ENCODE measurements around the gene FBXW7. TPM values are rescaled to one million over a fixed set of nuclear protein-coding genes. Genes with fewer than 3 reads are reported as not detected.

Gene FBXW7
- total and polyA plus RNA-seq, 7 donors = 3.7 to 122 (median 74.9) TPM

DNA sequence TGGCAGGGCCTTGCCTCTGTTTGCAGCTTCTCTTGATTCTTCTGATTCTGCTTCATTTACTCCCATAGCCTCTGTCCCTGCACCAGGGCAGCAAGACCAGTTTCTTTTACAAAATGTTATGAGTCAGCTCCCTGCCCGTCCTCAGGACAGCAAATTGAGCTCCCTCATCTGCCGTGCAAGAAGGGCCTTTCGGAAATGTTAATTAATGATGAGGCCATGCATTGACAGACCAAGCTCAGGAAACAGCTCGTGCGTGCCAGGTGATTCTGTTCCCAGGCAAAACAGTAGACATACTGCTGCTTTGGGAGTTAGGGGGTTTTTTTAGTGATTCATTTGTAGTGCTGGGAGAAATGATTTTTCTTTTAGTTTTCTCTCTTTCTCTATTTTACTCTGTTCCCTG lies 231.7 kb downstream of the FBXW7 start:
- H3K27ac ChIP-seq = no peak overlapping the region
- 86 to 87% methylated on average over 5 of the region's 5 CpGs for WGBS, 2 donors
- no peak for DNase-seq
- H3K4me1 ChIP-seq = no peaks in the 10 kb centered on the region
- intact Hi-C loops (cut with DNase I) = no loop called here
- no peak overlapping the region for H3K4me3 ChIP-seq
- H3K9me3 ChIP-seq = no peaks in the 10 kb centered on the region
- no peak for TF ChIP-seq POLR2A (IDR thresholded peaks at IDR 0.05)
- TF ChIP-seq POLR2AphosphoS5 (IDR thresholded peaks at IDR 0.05) = no peak
- TF ChIP-seq, protein P1, sequence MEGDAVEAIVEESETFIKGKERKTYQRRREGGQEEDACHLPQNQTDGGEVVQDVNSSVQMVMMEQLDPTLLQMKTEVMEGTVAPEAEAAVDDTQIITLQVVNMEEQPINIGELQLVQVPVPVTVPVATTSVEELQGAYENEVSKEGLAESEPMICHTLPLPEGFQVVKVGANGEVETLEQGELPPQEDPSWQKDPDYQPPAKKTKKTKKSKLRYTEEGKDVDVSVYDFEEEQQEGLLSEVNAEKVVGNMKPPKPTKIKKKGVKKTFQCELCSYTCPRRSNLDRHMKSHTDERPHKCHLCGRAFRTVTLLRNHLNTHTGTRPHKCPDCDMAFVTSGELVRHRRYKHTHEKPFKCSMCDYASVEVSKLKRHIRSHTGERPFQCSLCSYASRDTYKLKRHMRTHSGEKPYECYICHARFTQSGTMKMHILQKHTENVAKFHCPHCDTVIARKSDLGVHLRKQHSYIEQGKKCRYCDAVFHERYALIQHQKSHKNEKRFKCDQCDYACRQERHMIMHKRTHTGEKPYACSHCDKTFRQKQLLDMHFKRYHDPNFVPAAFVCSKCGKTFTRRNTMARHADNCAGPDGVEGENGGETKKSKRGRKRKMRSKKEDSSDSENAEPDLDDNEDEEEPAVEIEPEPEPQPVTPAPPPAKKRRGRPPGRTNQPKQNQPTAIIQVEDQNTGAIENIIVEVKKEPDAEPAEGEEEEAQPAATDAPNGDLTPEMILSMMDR (IDR thresholded peaks at IDR 0.05) = no peak
- no peak for TF ChIP-seq EP300 (IDR thresholded peaks at IDR 0.05)
- H3K27me3 ChIP-seq = no peaks in the 10 kb centered on the region
- no peaks in the 10 kb centered on the region for H3K36me3 ChIP-seq

DNA sequence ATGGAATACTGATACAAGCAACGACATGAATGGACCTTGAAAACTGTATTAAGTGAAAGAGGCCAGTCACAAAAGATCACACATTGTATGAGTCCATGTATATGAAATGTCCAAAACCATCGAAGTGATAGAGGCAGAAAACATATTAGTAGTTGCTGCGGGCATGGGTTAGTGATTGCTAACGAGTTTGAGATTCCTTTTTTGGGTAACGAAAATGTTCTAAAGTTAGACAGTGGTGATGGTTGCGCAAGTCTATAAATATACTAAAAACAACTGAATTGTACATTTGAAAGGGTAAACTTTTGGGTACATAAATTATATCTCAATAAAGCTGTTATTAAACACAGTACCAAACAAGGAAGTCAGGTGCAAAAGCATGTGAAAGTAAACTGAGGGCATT lies 234.5 kb downstream of the FBXW7 start:
- H3K4me1 ChIP-seq = no peaks in the 10 kb centered on the region
- H3K4me3 ChIP-seq = no peak overlapping the region
- H3K27ac ChIP-seq = no peak overlapping the region
- H3K27me3 ChIP-seq = no peaks in the 10 kb centered on the region
- TF ChIP-seq EP300 (IDR thresholded peaks at IDR 0.05) (no peak), POLR2AphosphoS5 (IDR thresholded peaks at IDR 0.05) (no peak), POLR2A (IDR thresholded peaks at IDR 0.05) (no peak)
- TF ChIP-seq, protein P1 (IDR thresholded peaks at IDR 0.05) = no peak
- WGBS, 2 donors = 84 to 88% methylated on average over 6 of the region's 6 CpGs
- no peak for DNase-seq
- intact Hi-C loops (cut with DNase I) = no loop called here
- no peaks in the 10 kb centered on the region for H3K9me3 ChIP-seq
- H3K36me3 ChIP-seq = no peaks in the 10 kb centered on the region

DNA sequence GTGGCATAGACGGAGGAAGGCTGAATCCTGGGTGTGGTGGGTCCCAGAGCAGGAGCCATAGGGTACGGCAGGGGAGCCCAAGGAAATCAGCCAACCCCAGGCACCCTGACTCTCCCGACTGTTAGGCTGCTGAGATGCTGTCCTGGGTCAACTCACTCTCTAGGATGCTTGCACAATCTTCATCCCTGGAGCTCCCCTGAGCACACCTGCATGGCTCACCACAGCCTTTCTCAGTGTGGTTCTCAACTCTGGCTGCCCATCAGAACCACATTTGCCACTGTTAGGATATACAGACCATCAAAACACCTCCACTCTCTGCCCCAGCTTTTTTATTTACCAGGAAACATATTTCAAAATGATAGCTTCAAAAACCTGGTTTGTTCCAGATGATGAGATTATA lies 236.3 kb downstream of the FBXW7 start:
- H3K9me3 ChIP-seq = no peaks in the 10 kb centered on the region
- no peaks in the 10 kb centered on the region for H3K36me3 ChIP-seq
- no peak for DNase-seq
- intact Hi-C loops (cut with DNase I) = no loop called here
- TF ChIP-seq, protein P1 (IDR thresholded peaks at IDR 0.05) = no peak
- TF ChIP-seq EP300 (IDR thresholded peaks at IDR 0.05) (no peak), POLR2A (IDR thresholded peaks at IDR 0.05) (no peak)
- H3K4me3 ChIP-seq = no peak overlapping the region
- no peak overlapping the region for H3K27ac ChIP-seq
- no peaks in the 10 kb centered on the region for H3K4me1 ChIP-seq
- 90 to 94% methylated on average over 3 of the region's 3 CpGs for WGBS, 2 donors
- H3K27me3 ChIP-seq = no peaks in the 10 kb centered on the region

DNA sequence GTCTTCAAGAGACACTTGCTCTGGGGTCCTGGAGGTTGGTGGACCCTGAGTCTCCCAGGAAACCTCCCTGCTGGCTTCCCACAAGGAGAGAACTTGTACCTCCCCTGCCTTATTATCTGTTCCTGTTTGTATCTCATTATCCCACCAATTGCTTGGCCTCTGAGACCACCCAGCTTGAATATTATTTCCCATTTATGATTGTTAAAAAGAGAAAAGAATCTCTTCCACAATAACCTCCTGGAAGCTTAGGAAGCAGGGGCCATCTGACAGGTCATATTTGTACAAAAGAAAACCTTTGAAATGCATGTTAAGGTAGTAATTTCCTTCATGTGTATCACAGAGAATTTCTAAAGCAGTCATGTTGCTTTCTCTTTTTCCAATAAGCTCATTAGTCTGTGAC lies 239.5 kb downstream of the FBXW7 start:
- no peaks in the 10 kb centered on the region for H3K36me3 ChIP-seq
- intact Hi-C loops (cut with DNase I) = no loop called here
- H3K4me3 ChIP-seq = no peak overlapping the region
- H3K27me3 ChIP-seq = no peaks in the 10 kb centered on the region
- TF ChIP-seq, protein P1 (IDR thresholded peaks at IDR 0.05) = no peak
- TF ChIP-seq POLR2A (IDR thresholded peaks at IDR 0.05) = no peak
- no peak for TF ChIP-seq EP300 (IDR thresholded peaks at IDR 0.05)
- TF ChIP-seq POLR2AphosphoS5 (IDR thresholded peaks at IDR 0.05) = no peak
- H3K27ac ChIP-seq = no peak overlapping the region
- no peaks in the 10 kb centered on the region for H3K4me1 ChIP-seq
- no peak for DNase-seq
- H3K9me3 ChIP-seq = no peaks in the 10 kb centered on the region

DNA sequence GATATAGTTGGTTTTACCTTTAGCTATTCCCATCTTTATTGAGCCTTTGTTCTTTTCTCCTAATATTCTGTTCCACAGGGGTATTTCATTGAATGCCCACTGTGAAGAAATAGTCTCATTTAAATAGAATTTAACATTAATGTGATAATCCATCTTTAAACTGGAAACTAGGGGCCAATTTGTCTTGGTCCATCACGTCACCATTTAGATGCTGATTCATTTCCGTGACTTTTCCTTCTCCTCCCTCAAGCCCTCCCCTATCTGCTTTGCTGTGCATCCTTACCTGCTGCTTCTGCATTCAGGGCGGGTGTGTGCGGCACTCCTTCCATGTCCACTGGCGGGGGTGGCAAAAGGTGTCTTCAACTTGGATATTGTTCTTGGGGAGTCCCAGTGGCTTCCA lies 241.1 kb downstream of the FBXW7 start:
- intact Hi-C loops (cut with DNase I) = no loop called here
- WGBS, 2 donors = 96% methylated on average over 5 of the region's 5 CpGs
- no peak for DNase-seq
- H3K36me3 ChIP-seq = no peaks in the 10 kb centered on the region
- no peaks in the 10 kb centered on the region for H3K4me1 ChIP-seq
- H3K27ac ChIP-seq = no peak overlapping the region
- no peaks in the 10 kb centered on the region for H3K9me3 ChIP-seq
- no peaks in the 10 kb centered on the region for H3K27me3 ChIP-seq
- no peak overlapping the region for H3K4me3 ChIP-seq
- no peak for TF ChIP-seq EP300 (IDR thresholded peaks at IDR 0.05)
- TF ChIP-seq, protein P1 (IDR thresholded peaks at IDR 0.05) = no peak
- TF ChIP-seq POLR2A (IDR thresholded peaks at IDR 0.05) = no peak
- TF ChIP-seq POLR2AphosphoS5 (IDR thresholded peaks at IDR 0.05) = no peak

All from sigmoid colon (tissue), 7 donors.